GM21723 (cell line): ENCODE results near the gene B4GALNT1.
A peak's percentile ranks its signal among the peaks of the same experiment; 100 is the strongest.
"Not testable (repeated sequence)": the region's sequence is repeated elsewhere in the genome, so short reads cannot be mapped to it uniquely, and the experiment has no call there.

Source experiments
- ATAC-seq: cut with Tn5 transposase; IDR thresholded peaks from one replicate; pipeline ENCODE4 v1.9.1; 2021; ENCODE audit warnings: mild to moderate bottlenecking, moderate library complexity; ENCODE audit not compliant: unreplicated experiment

B4GALNT1 gene

DNA sequence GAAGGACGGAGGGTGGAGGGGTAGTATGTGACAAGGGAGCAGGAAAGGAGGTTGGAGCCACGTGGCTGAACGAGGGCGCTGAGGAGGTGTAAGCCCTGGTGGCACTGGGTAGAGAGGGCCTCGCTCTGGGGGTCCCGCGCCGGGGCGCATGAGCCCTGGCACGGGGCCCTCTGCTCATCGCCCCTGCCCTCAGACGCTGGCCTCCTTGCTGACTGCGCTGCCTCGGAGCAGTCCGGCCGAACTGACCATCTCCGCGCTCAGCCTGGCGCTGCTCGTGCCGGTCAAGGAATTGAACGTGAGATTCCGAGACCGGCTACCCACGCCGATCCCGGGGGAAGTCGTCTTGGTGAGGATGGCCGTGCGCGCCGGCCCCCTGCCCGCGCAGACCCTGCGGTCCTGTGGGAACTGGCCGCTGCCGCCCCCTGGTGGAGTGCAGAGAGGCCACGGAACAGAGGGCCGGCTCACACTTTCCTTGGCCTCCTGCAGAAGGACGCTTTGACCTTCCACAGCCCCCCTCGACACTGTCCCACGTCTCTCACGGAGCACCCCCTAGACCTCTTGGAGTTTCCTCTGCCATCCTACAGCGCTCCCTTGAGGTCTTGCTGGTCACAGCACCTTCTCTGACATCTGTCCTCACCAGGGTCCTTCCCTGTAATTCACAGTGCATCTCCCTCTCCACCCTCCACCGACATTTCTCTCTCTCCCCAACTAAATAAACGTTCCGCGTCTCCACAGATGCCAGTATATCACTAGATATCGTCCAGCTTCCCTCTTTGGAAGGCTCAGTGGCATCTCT, 11.3 kb downstream of the B4GALNT1 start:
- no peak for ATAC-seq

GRCh38 chr12:57620936-57621496, 12.0 kb downstream of the B4GALNT1 start:
- ATAC-seq = no peak

DNA sequence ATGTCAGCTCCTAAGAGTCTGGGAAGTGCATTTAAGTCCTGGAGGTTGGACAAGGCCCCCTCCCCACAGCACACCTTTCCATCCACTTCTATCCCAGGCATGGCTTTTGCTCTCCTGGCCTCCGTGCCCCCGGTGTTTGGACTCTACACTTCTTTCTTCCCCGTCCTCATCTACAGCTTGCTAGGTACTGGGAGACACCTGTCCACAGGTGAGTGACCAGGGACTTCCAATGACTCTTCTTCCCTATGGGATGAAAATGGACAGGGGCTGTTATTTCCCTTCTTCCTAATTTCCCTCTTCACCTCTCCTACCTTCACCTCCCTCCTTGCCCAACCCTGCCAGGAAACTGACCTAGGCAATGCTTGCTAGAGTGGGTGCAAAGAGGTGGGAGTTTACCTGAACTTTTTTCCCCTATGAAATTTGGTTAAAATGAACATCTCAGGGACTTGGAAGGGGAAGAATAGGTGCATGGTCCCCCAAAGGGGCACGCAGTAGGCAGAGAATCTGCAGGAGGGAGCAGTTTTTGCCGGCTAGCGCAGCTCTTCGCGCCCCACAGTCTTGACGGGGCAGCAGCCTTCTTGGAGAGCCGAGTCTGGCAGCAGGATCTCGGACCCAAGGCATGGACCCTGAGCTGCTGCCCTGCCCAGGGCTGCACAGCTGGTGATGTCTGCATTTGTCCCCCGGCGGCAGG, 12.6 kb downstream of the B4GALNT1 start:
- no peak for ATAC-seq

GRCh38 chr12:57619434-57620244, 13.4 kb downstream of the B4GALNT1 start:
- no peak for ATAC-seq

DNA sequence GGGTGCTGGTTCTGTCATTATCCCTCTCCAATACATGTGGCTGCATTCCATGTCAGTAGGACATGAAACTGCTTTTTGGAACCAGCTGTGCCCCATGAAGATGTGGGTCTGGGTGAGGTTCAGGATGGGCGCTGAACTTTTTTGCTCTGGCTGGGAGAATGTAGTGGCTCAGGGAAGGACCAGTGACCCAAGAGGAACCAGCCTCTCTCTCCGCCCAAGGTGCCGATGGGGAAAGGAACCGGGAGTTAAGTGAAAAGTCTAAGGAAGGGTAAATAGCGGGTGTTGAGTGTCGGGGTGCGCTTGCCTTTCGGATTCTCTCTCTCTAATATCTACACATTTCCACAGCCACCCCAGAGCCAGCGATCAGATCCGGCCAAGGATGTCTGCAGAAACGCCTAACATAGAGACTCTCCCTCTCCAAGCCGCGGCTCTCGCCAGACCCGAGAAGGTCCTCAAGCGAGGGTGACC, 14.0 kb downstream of the B4GALNT1 start:
- ATAC-seq = no peak

DNA sequence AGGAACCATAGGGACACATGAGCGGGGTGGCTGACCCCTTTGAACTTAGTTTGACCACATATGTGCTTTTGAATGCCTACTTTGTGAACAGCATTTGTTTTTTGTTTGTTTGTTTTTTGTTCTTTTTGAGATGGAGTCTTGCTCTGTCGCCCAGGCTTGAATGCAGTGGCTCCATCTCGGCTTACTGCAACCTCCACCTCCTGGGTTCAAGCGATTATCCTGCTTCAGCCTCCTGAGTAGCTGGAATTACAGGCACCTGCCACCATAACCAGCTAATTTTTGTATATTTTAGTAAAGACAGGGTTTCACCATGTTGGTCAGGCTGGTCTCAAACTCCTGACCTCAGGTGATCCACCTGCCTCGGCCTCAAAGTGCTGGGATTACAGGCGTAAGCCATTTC, 14.6 kb downstream of the B4GALNT1 start:
- ATAC-seq = not testable (repeated sequence)

DNA sequence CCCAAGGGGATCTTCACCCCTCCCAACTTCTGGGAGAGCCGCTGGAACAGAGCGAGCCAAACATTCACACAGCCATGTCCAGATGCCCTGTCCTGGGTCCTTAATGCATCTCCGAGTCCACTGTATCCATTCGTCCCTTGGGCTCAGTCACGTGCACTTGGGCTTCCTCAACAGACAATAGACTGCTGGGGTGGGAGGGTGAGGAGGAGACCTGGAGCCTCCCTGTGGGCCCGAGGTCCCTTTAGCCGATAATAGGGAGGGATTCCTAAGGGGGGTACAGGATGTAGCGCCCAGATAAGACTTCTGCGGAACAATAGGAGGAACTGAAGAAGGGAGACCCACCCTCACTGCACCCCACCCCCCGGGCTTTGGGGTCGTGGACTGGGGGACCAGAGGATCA, 15.1 kb downstream of the B4GALNT1 start:
- no peak for ATAC-seq

- no peak for ATAC-seq
These were observed 16.5 kb downstream of the B4GALNT1 start for GRCh38 chr12:57616383-57617101.

DNA sequence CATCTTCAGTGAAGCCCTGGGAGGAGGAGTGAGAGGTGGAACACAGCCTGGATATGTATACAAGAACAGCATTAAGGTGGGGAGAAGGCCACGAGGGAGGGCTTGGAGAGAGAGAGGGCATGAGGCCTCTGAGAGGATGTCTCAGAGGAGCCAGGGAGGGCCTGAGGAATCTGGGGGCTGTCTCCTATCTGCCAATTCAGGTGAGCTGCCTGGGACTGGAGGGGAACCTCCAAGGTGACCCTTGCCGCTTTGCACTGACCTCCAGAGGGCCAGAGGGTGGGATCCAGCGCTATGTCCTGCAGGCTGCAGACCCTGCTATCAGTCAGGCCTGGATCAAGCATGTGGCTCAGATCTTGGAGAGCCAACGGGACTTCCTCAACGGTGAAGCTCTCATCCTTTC, 17.4 kb downstream of the B4GALNT1 start:
- ATAC-seq = no peak

- ATAC-seq = no peak
These were observed 18.0 kb downstream of the B4GALNT1 start for GRCh38 chr12:57614948-57615500.

GRCh38 chr12:57614178-57614947, 18.6 kb downstream of the B4GALNT1 start:
- ATAC-seq = peak; percentile 57

- ATAC-seq = no peak
These were observed 19.4 kb downstream of the B4GALNT1 start for GRCh38 chr12:57613427-57614109.

DNA sequence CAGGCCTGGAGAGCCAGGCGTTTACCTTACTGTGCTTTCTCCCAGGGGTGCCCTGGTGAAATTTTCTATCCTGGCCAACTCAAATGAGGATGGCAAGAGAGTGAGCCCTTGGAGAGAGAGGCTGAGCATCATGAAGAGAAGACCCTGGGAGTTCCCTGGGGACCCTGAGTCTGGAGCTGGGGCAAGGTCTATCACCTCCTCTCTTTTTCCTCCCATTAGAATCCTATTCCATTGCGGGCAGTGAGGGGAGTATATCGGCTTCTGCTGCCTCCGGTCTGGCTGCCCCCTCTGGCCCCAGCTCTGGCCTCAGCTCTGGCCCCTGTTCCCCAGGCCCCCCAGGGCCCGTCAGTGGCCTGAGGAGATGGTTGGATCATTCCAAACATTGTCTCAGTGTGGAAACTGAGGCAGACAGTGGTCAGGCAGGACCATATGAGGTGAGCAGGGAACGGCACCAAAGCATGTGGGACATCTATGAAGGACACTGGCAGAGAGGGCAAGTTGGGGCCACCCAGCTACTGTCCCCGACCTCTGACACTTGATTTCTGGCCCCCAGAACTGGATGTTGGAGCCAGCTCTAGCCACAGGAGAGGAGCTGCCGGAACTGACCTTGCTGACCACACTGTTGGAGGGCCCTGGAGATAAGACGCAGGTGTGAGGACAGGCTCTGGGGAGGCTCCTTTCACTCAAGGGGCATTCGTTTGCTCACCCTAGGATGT, 20.1 kb downstream of the B4GALNT1 start:
- ATAC-seq = no peak

- no peak for ATAC-seq
These were observed 20.9 kb downstream of the B4GALNT1 start for GRCh38 chr12:57611827-57612710.

- peak; percentile 55 for ATAC-seq
These were observed 21.7 kb downstream of the B4GALNT1 start, which contains the start of gene ARHGEF25 for GRCh38 chr12:57611108-57611826. ARHGEF25 (plus strand) TSS chr12:57611435; CDS start chr12:57611895, 460 bp downstream.

DNA sequence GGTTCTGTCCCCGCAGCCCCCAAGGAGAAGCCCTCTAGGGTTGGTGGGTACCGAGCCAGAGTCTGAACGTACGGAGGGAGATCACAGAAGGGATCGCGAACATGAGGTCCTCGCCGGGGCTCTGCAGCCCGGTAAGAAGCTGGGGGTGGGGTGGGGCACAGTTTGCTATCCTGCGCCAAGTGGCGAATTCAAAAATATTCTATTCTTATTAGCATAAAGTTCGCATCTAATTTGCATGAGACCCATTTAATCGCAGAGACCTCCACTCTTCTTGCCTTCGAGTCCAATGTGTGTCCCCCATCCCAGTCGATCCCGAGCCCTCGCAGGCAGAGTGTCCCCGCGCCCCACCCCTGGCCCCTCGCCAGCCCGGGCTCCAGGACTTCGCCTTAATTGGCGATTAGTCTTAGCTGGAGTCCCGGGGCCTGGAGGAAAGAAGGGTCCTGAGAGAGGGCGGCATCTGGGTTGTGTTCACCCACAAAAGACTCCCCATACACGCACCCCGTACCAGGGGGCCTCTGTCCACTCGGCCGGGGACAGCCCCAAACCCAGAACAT, 22.4 kb downstream of the B4GALNT1 start:
- no peak for ATAC-seq
